ENCODE measurements around the gene H1-8. TPM values are rescaled to one million over a fixed set of nuclear protein-coding genes. Genes with fewer than 3 reads are reported as not detected.
A peak's percentile ranks its signal among the peaks of the same experiment; 100 is the strongest.
"Not testable (repeated sequence)": the region's sequence is repeated elsewhere in the genome, so short reads cannot be mapped to it uniquely, and the experiment has no call there.

H1-8 gene
- polyA plus RNA-seq, 4 donors = not detected

DNA sequence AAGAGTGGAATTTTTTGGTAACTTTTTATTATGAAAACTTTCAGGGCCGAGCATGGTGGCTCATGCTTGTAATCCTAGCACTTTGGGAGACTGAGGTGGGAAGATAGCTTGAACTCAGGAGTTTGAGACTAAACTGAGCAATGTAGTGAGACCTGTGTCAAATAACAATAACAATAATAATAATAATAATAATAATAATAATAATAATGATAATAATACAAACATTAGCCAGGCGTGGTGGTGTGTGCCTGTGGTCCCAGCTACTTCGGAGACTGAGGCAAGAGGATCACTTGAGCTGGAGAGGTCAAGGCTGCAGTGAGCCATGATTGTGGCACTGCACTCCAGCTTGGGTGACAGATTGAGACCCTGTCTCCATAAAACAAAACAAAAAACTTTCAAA lies 3.0 kb downstream of the H1-8 start:
- DNase-seq; H3K27ac ChIP-seq (ENCODE audit: low read depth in 1 of 3, low read length in 2 of 3); H3K4me1 ChIP-seq (ENCODE audit: control insufficient read depth in 3 of 3, insufficient read depth in 2 of 3, low read depth in 1 of 3, low read length in 2 of 3); H3K36me3 ChIP-seq (ENCODE audit: control insufficient read depth in 3 of 3, insufficient read depth in 2 of 3, low read depth in 1 of 3, low read length in 3 of 3); FAIRE-seq; H3K27me3 ChIP-seq (ENCODE audit: control insufficient read depth in 3 of 3, insufficient read depth in 3 of 3, low read length in 3 of 3); H3K4me3 ChIP-seq (ENCODE audit: low read depth in 1 of 3, low read length in 3 of 3); H3K9me3 ChIP-seq (ENCODE audit: control insufficient read depth in 2 of 2, insufficient read depth in 1 of 2, low read depth in 1 of 2, low read length in 1 of 2): not testable (repeated sequence)
- 89 to 92% (median 92%) methylated on average over 3 of the region's 3 CpGs for WGBS, 3 donors

DNA sequence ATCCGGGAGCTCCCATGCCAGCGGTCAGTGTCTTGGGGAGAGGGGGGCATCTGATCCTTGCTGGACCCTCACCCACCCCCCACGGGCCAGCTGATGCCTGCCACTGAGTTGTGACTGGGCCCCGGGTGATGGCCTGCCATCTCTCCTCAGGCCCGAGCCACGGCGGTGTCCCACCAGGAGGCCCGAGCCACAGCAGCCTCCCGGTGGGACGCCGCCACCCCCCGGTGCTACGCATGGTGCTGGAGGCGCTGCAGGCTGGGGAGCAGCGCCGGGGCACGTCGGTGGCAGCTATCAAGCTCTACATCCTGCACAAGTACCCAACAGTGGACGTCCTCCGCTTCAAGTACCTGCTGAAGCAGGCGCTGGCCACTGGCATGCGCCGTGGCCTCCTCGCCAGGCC lies 4.3 kb downstream of the H1-8 start:
- H3K27ac ChIP-seq (ENCODE audit: low read depth in 1 of 3, low read length in 2 of 3) = no peak overlapping the region

GRCh38 chr3:129548104-129548965 lies 5.4 kb downstream of the H1-8 start:
- no peak for FAIRE-seq
- 68 to 83% (median 75%) methylated on average over 19 of the region's 19 CpGs for WGBS, 3 donors

More for the DNA sequence above, 4.3 kb downstream of the H1-8 start:
- H3K9me3 ChIP-seq (ENCODE audit: control insufficient read depth in 2 of 2, insufficient read depth in 1 of 2, low read depth in 1 of 2, low read length in 1 of 2) = no peaks in the 10 kb centered on the region
- 92 to 94% (median 94%) methylated on average over 15 to 24 of the region's 24 CpGs for WGBS, 3 donors
- H3K27me3 ChIP-seq (ENCODE audit: control insufficient read depth in 3 of 3, insufficient read depth in 3 of 3, low read length in 3 of 3) = no peaks in the 10 kb centered on the region
- no peak for DNase-seq
- no peak for FAIRE-seq
- H3K4me1 ChIP-seq (ENCODE audit: control insufficient read depth in 3 of 3, insufficient read depth in 2 of 3, low read depth in 1 of 3, low read length in 2 of 3) = no peaks in the 10 kb centered on the region
- H3K4me3 ChIP-seq (ENCODE audit: low read depth in 1 of 3, low read length in 3 of 3) = no peak overlapping the region
- H3K36me3 ChIP-seq (ENCODE audit: control insufficient read depth in 3 of 3, insufficient read depth in 2 of 3, low read depth in 1 of 3, low read length in 3 of 3) = no peaks in the 10 kb centered on the region

GRCh38 chr3:129549006-129549800 lies 6.2 kb downstream of the H1-8 start:
- Histone ChIP-seq H3K4me3 (ENCODE audit: low read depth in 1 of 3, low read length in 3 of 3) (no peak overlapping the region), H3K4me1 (ENCODE audit: control insufficient read depth in 3 of 3, insufficient read depth in 2 of 3, low read depth in 1 of 3, low read length in 2 of 3) (no peaks in the 10 kb centered on the region), H3K9me3 (ENCODE audit: control insufficient read depth in 2 of 2, insufficient read depth in 1 of 2, low read depth in 1 of 2, low read length in 1 of 2) (no peaks in the 10 kb centered on the region), H3K36me3 (ENCODE audit: control insufficient read depth in 3 of 3, insufficient read depth in 2 of 3, low read depth in 1 of 3, low read length in 3 of 3) (no peaks in the 10 kb centered on the region), H3K27ac (ENCODE audit: low read depth in 1 of 3, low read length in 2 of 3) (no peak overlapping the region), H3K27me3 (ENCODE audit: control insufficient read depth in 3 of 3, insufficient read depth in 3 of 3, low read length in 3 of 3) (peaks cover 0 to 6% (median 0%) of the 10 kb centered on the region in 3 donors)
- FAIRE-seq (no peak), DNase-seq (no peak)
- 90% methylated on average over 18 of the region's 18 CpGs for WGBS, 3 donors

More at GRCh38 chr3:129548104-129548965, 5.4 kb downstream of the H1-8 start:
- Histone ChIP-seq H3K27me3 (ENCODE audit: control insufficient read depth in 3 of 3, insufficient read depth in 3 of 3, low read length in 3 of 3) (peaks cover 0 to 4% (median 0%) of the 10 kb centered on the region in 3 donors), H3K27ac (ENCODE audit: low read depth in 1 of 3, low read length in 2 of 3) (no peak overlapping the region), H3K9me3 (ENCODE audit: control insufficient read depth in 2 of 2, insufficient read depth in 1 of 2, low read depth in 1 of 2, low read length in 1 of 2) (no peaks in the 10 kb centered on the region), H3K4me1 (ENCODE audit: control insufficient read depth in 3 of 3, insufficient read depth in 2 of 3, low read depth in 1 of 3, low read length in 2 of 3) (no peaks in the 10 kb centered on the region), H3K36me3 (ENCODE audit: control insufficient read depth in 3 of 3, insufficient read depth in 2 of 3, low read depth in 1 of 3, low read length in 3 of 3) (no peaks in the 10 kb centered on the region), H3K4me3 (ENCODE audit: low read depth in 1 of 3, low read length in 3 of 3) (no peak overlapping the region)
- DNase-seq = no peak

- WGBS, 3 donors = 71 to 87% (median 86%) methylated on average over 3 of the region's 3 CpGs
- Histone ChIP-seq H3K9me3 (ENCODE audit: control insufficient read depth in 2 of 2, insufficient read depth in 1 of 2, low read depth in 1 of 2, low read length in 1 of 2) (no peaks in the 10 kb centered on the region), H3K4me3 (ENCODE audit: low read depth in 1 of 3, low read length in 3 of 3) (no peak overlapping the region), H3K27me3 (ENCODE audit: control insufficient read depth in 3 of 3, insufficient read depth in 3 of 3, low read length in 3 of 3) (peaks cover 0 to 6% (median 0%) of the 10 kb centered on the region in 3 donors), H3K4me1 (ENCODE audit: control insufficient read depth in 3 of 3, insufficient read depth in 2 of 3, low read depth in 1 of 3, low read length in 2 of 3) (no peaks in the 10 kb centered on the region), H3K36me3 (ENCODE audit: control insufficient read depth in 3 of 3, insufficient read depth in 2 of 3, low read depth in 1 of 3, low read length in 3 of 3) (peaks cover 0 to 1% (median 0%) of the 10 kb centered on the region in 3 donors), H3K27ac (ENCODE audit: low read depth in 1 of 3, low read length in 2 of 3) (no peak overlapping the region)
- no peak for FAIRE-seq
- no peak for DNase-seq
Observed at GRCh38 chr3:129549805-129550204, 6.8 kb downstream of the H1-8 start.

GRCh38 chr3:129552287-129553050 lies 9.5 kb downstream of the H1-8 start:
- Histone ChIP-seq H3K4me3 (ENCODE audit: low read depth in 1 of 3, low read length in 3 of 3) (no peak overlapping the region), H3K27ac (ENCODE audit: low read depth in 1 of 3, low read length in 2 of 3) (no peak overlapping the region), H3K36me3 (ENCODE audit: control insufficient read depth in 3 of 3, insufficient read depth in 2 of 3, low read depth in 1 of 3, low read length in 3 of 3) (peaks cover 0 to 24% (median 0%) of the 10 kb centered on the region in 3 donors), H3K27me3 (ENCODE audit: control insufficient read depth in 3 of 3, insufficient read depth in 3 of 3, low read length in 3 of 3) (peaks cover 0 to 6% (median 0%) of the 10 kb centered on the region in 3 donors), H3K9me3 (ENCODE audit: control insufficient read depth in 2 of 2, insufficient read depth in 1 of 2, low read depth in 1 of 2, low read length in 1 of 2) (no peaks in the 10 kb centered on the region), H3K4me1 (ENCODE audit: control insufficient read depth in 3 of 3, insufficient read depth in 2 of 3, low read depth in 1 of 3, low read length in 2 of 3) (no peaks in the 10 kb centered on the region)
- 73 to 76% (median 75%) methylated on average over 10 of the region's 10 CpGs for WGBS, 3 donors
- DNase-seq (no peak), FAIRE-seq (no peak)

- H3K4me3 ChIP-seq (ENCODE audit: low read depth in 1 of 3, low read length in 3 of 3) = no peak overlapping the region
- DNase-seq (no peak), FAIRE-seq (no peak)
- no peaks in the 10 kb centered on the region for H3K9me3 ChIP-seq (ENCODE audit: control insufficient read depth in 2 of 2, insufficient read depth in 1 of 2, low read depth in 1 of 2, low read length in 1 of 2)
- no peaks in the 10 kb centered on the region for H3K4me1 ChIP-seq (ENCODE audit: control insufficient read depth in 3 of 3, insufficient read depth in 2 of 3, low read depth in 1 of 3, low read length in 2 of 3)
- H3K36me3 ChIP-seq (ENCODE audit: control insufficient read depth in 3 of 3, insufficient read depth in 2 of 3, low read depth in 1 of 3, low read length in 3 of 3) = peaks cover 0 to 31% (median 0%) of the 10 kb centered on the region in 3 donors
- no peak overlapping the region for H3K27ac ChIP-seq (ENCODE audit: low read depth in 1 of 3, low read length in 2 of 3)
- WGBS, 3 donors = 67 to 74% (median 73%) methylated on average over 6 of the region's 6 CpGs
- H3K27me3 ChIP-seq (ENCODE audit: control insufficient read depth in 3 of 3, insufficient read depth in 3 of 3, low read length in 3 of 3) = peaks cover 0 to 6% (median 0%) of the 10 kb centered on the region in 3 donors
Observed at GRCh38 chr3:129553171-129553570, 10.2 kb downstream of the H1-8 start.

- Histone ChIP-seq H3K9me3 (ENCODE audit: control insufficient read depth in 2 of 2, insufficient read depth in 1 of 2, low read depth in 1 of 2, low read length in 1 of 2) (no peaks in the 10 kb centered on the region), H3K4me1 (ENCODE audit: control insufficient read depth in 3 of 3, insufficient read depth in 2 of 3, low read depth in 1 of 3, low read length in 2 of 3) (peaks cover 0 to 4% (median 0%) of the 10 kb centered on the region in 3 donors), H3K27me3 (ENCODE audit: control insufficient read depth in 3 of 3, insufficient read depth in 3 of 3, low read length in 3 of 3) (peaks cover 0 to 6% (median 0%) of the 10 kb centered on the region in 3 donors), H3K4me3 (ENCODE audit: low read depth in 1 of 3, low read length in 3 of 3) (no peak overlapping the region), H3K27ac (ENCODE audit: low read depth in 1 of 3, low read length in 2 of 3) (no peak overlapping the region), H3K36me3 (ENCODE audit: control insufficient read depth in 3 of 3, insufficient read depth in 2 of 3, low read depth in 1 of 3, low read length in 3 of 3) (peaks cover 0 to 36% (median 0%) of the 10 kb centered on the region in 3 donors)
- FAIRE-seq (no peak), DNase-seq (peak; percentile 19 to 31)
- 17 to 38% (median 25%) methylated on average over 15 of the region's 15 CpGs for WGBS, 3 donors
Observed at GRCh38 chr3:129553719-129554118, 10.7 kb downstream of the H1-8 start.

All from small intestine (tissue), 7 donors.